Frontal cortex (tissue), 4 donors: ENCODE data around the gene EDEM1. TPM values are rescaled to one million over a fixed set of nuclear protein-coding genes. Genes with fewer than 3 reads are reported as not detected.

Experiments
- DNase-seq, 2 donors: peaks; one replicate each; pipeline ENCODE4 v3.0.0; 2012; ENCODE audit warnings: low spot score in 2 of 2
- FAIRE-seq: peaks from 2 replicates; lab custom pipeline; 2012; peaks lifted over from hg19 to GRCh38; lab: Jason Lieb, UNC
- total RNA-seq: library from RNA; depleted of rRNA; stranded (reverse); fragments of >200 nt; gene quantifications from one replicate; pipeline ENCODE4 v1.2.3, GENCODE V29; 2014
- donor health status: control.
- donor health status: control.
- donor health status: control.

The EDEM1 gene
- total RNA-seq, 1 donor from 2014 or later = 5.3 TPM

- no peak for DNase-seq
- FAIRE-seq = no peak
Observed at GRCh38 chr3:5197022-5197421, 9.5 kb downstream of the EDEM1 start.

- DNase-seq (no peak), FAIRE-seq (no peak)
Observed at GRCh38 chr3:5197470-5198312, 10.2 kb downstream of the EDEM1 start.

GRCh38 chr3:5198313-5198677 lies 10.8 kb downstream of the EDEM1 start:
- FAIRE-seq (no peak), DNase-seq (no peak)

GRCh38 chr3:5198986-5199731 lies 11.7 kb downstream of the EDEM1 start:
- FAIRE-seq (no peak), DNase-seq (no peak)

GRCh38 chr3:5201536-5201935 lies 14.0 kb downstream of the EDEM1 start:
- DNase-seq = no peak
- no peak for FAIRE-seq

GRCh38 chr3:5202222-5202621 lies 14.7 kb downstream of the EDEM1 start:
- FAIRE-seq = no peak
- no peak for DNase-seq

- no peak for DNase-seq
- FAIRE-seq = no peak
Observed at GRCh38 chr3:5205165-5205941, 17.8 kb downstream of the EDEM1 start.

GRCh38 chr3:5210926-5211325 lies 23.4 kb downstream of the EDEM1 start:
- FAIRE-seq = no peak
- no peak for DNase-seq

- FAIRE-seq (no peak), DNase-seq (no peak)
Observed at GRCh38 chr3:5212628-5213573, 25.4 kb downstream of the EDEM1 start.

- DNase-seq = no peak
- FAIRE-seq = no peak
Observed at GRCh38 chr3:5213574-5213966, 26.1 kb downstream of the EDEM1 start.

- FAIRE-seq (no peak), DNase-seq (no peak)
Observed at GRCh38 chr3:5214352-5214751, 26.8 kb downstream of the EDEM1 start.

- no peak for FAIRE-seq
- no peak for DNase-seq
Observed at GRCh38 chr3:5217824-5218595, 30.5 kb downstream of the EDEM1 start.

GRCh38 chr3:5218815-5219214 lies 31.3 kb downstream of the EDEM1 start:
- FAIRE-seq = no peak
- DNase-seq = no peak

GRCh38 chr3:5219216-5219615 lies 31.7 kb downstream of the EDEM1 start:
- no peak for DNase-seq
- FAIRE-seq = no peak

GRCh38 chr3:5220193-5220592 lies 32.7 kb downstream of the EDEM1 start:
- FAIRE-seq = no peak

GRCh38 chr3:5220667-5221431 lies 33.3 kb downstream of the EDEM1 start:
- FAIRE-seq = no peak
- no peak for DNase-seq

More at GRCh38 chr3:5220193-5220592, 32.7 kb downstream of the EDEM1 start:
- DNase-seq = no peak

GRCh38 chr3:5221701-5222100 lies 34.2 kb downstream of the EDEM1 start:
- DNase-seq (no peak), FAIRE-seq (no peak)
